ENCODE measurements around the gene RPL18A.

Gene RPL18A

GRCh38 chr19:17910791-17911360, 51.2 kb downstream of the RPL18A start:
- no peak for DNase-seq

All from activated CD4-positive, alpha-beta T cell treated with anti-CD3 and anti-CD28 coated beads, Interleukin-10, Interleukin-2, amounts not matched to agents 100 ng/mL and 50 ng/mL, durations not matched to agents 16 hours and 8 hours (primary cell).